ENCODE results near the gene PACRG. TPM values are rescaled to one million over a fixed set of nuclear protein-coding genes. Genes with fewer than 3 reads are reported as not detected.

Gene PACRG
- total RNA-seq, 1 experiment from 2014 or later, result not detected

GRCh38 chr6:163014736-163015135 is 287.0 kb downstream of the PACRG start:
- no TSS peak for BruUV-seq (replicated peaks)
- no peaks in the 10 kb centered on the region for H3K9me3 Mint-ChIP-seq (ENCODE audit: unreplicated experiment)
- intact Hi-C loops (cut with micrococcal nuclease; ENCODE audit: unreplicated experiment), result no loop called here
- H3K36me3 Mint-ChIP-seq (ENCODE audit: insufficient read depth, unreplicated experiment), result no peaks in the 10 kb centered on the region
- Histone ChIP-seq H3K27me3 (replicated peaks; ENCODE audit: control insufficient read depth, insufficient read depth, low read length) (no peaks in the 10 kb centered on the region), H3K9me3 (no peaks in the 10 kb centered on the region), H3K4me1 (no peaks in the 10 kb centered on the region), H3K4me3 (ENCODE audit: low read depth, low read length) (no peak overlapping the region), H3K36me3 (ENCODE audit: control insufficient read depth, insufficient read depth, low read length) (no peaks in the 10 kb centered on the region)
- no peak for DNase-seq
- no peaks in the 10 kb centered on the region for H3K4me1 Mint-ChIP-seq (ENCODE audit: low read depth, unreplicated experiment)
- H3K27me3 Mint-ChIP-seq (ENCODE audit: insufficient read depth, unreplicated experiment), result peaks cover 18% of the 10 kb centered on the region
- no peak overlapping the region for H3K27ac Mint-ChIP-seq (ENCODE audit: unreplicated experiment)
- ChIA-PET CTCF (no interaction called here), POLR2A (no interaction called here)
- H3K4me3 Mint-ChIP-seq (ENCODE audit: unreplicated experiment), result no peak overlapping the region
- no peak for TF ChIP-seq CTCF (IDR thresholded peaks at IDR 0.05; ENCODE audit: insufficient read depth in 1 of 2, low read depth in 1 of 2, low read length in 1 of 2, severe bottlenecking in 1 of 2, unreplicated experiment in 1 of 2)

- no TSS peak for BruUV-seq (replicated peaks)
- H3K27me3 Mint-ChIP-seq (ENCODE audit: insufficient read depth, unreplicated experiment), result peaks cover 18% of the 10 kb centered on the region
- no peak for TF ChIP-seq CTCF (IDR thresholded peaks at IDR 0.05; ENCODE audit: insufficient read depth in 1 of 2, low read depth in 1 of 2, low read length in 1 of 2, severe bottlenecking in 1 of 2, unreplicated experiment in 1 of 2)
- Histone ChIP-seq H3K9me3 (no peaks in the 10 kb centered on the region), H3K36me3 (ENCODE audit: control insufficient read depth, insufficient read depth, low read length) (no peaks in the 10 kb centered on the region), H3K4me3 (ENCODE audit: low read depth, low read length) (no peak overlapping the region), H3K27me3 (replicated peaks; ENCODE audit: control insufficient read depth, insufficient read depth, low read length) (no peaks in the 10 kb centered on the region), H3K4me1 (no peaks in the 10 kb centered on the region)
- peaks cover 5% of the 10 kb centered on the region for H3K36me3 Mint-ChIP-seq (ENCODE audit: insufficient read depth, unreplicated experiment)
- intact Hi-C loops (cut with micrococcal nuclease; ENCODE audit: unreplicated experiment), result no loop called here
- no peaks in the 10 kb centered on the region for H3K9me3 Mint-ChIP-seq (ENCODE audit: unreplicated experiment)
- H3K27ac Mint-ChIP-seq (ENCODE audit: unreplicated experiment), result no peak overlapping the region
- no peaks in the 10 kb centered on the region for H3K4me1 Mint-ChIP-seq (ENCODE audit: low read depth, unreplicated experiment)
- no peak overlapping the region for H3K4me3 Mint-ChIP-seq (ENCODE audit: unreplicated experiment)
- ChIA-PET CTCF (no interaction called here), POLR2A (no interaction called here)
- no peak for DNase-seq
Measured at GRCh38 chr6:163017801-163018200, 290.0 kb downstream of the PACRG start.

GRCh38 chr6:163019926-163020325 is 292.2 kb downstream of the PACRG start:
- BruUV-seq (replicated peaks), result no TSS peak

More at GRCh38 chr6:163019926-163020325, 292.2 kb downstream of the PACRG start:
- Histone ChIP-seq H3K4me1 (no peaks in the 10 kb centered on the region), H3K4me3 (ENCODE audit: low read depth, low read length) (no peak overlapping the region), H3K27me3 (replicated peaks; ENCODE audit: control insufficient read depth, insufficient read depth, low read length) (no peaks in the 10 kb centered on the region), H3K9me3 (no peaks in the 10 kb centered on the region), H3K36me3 (ENCODE audit: control insufficient read depth, insufficient read depth, low read length) (no peaks in the 10 kb centered on the region)
- H3K4me3 Mint-ChIP-seq (ENCODE audit: unreplicated experiment), result no peak overlapping the region
- intact Hi-C loops (cut with micrococcal nuclease; ENCODE audit: unreplicated experiment), result no loop called here
- ChIA-PET CTCF (no interaction called here), POLR2A (no interaction called here)
- peaks cover 18% of the 10 kb centered on the region for H3K27me3 Mint-ChIP-seq (ENCODE audit: insufficient read depth, unreplicated experiment)
- peaks cover 5% of the 10 kb centered on the region for H3K36me3 Mint-ChIP-seq (ENCODE audit: insufficient read depth, unreplicated experiment)
- H3K4me1 Mint-ChIP-seq (ENCODE audit: low read depth, unreplicated experiment), result no peaks in the 10 kb centered on the region
- no peak for DNase-seq
- no peak overlapping the region for H3K27ac Mint-ChIP-seq (ENCODE audit: unreplicated experiment)
- TF ChIP-seq CTCF (IDR thresholded peaks at IDR 0.05; ENCODE audit: insufficient read depth in 1 of 2, low read depth in 1 of 2, low read length in 1 of 2, severe bottlenecking in 1 of 2, unreplicated experiment in 1 of 2), result no peak
- no peaks in the 10 kb centered on the region for H3K9me3 Mint-ChIP-seq (ENCODE audit: unreplicated experiment)

Data from Caco-2 (cell line).